Stimulated activated CD8-positive, alpha-beta memory T cell treated with anti-CD3 and anti-CD28 coated beads, Interleukin-4, amount 100 ng/mL, for 24 hours (primary cell): ENCODE data around the gene CEP85L.
A peak's percentile ranks its signal among the peaks of the same experiment; 100 is the strongest.

ENCODE experiments used
- DNase-seq: peaks from one replicate; pipeline ENCODE4 v3.0.0-alpha.2; 2020; ENCODE audit warnings: low read depth

CEP85L gene

GRCh38 chr6:118621799-118622470 is 29.5 kb downstream of the CEP85L start:
- DNase-seq, result no peak

GRCh38 chr6:118620202-118620601 is 31.2 kb downstream of the CEP85L start:
- DNase-seq, result no peak

GRCh38 chr6:118618676-118619377 is 32.6 kb downstream of the CEP85L start:
- peak; percentile 50 for DNase-seq

GRCh38 chr6:118617417-118617816 is 34.0 kb downstream of the CEP85L start:
- no peak for DNase-seq

GRCh38 chr6:118611334-118611733 is 40.1 kb downstream of the CEP85L start:
- no peak for DNase-seq

GRCh38 chr6:118606858-118607257 is 44.5 kb downstream of the CEP85L start:
- no peak for DNase-seq

GRCh38 chr6:118606268-118606667 is 45.1 kb downstream of the CEP85L start:
- DNase-seq, result no peak

- no peak for DNase-seq
Observed at GRCh38 chr6:118603372-118603771, 48.0 kb downstream of the CEP85L start.

- no peak for DNase-seq
Observed at GRCh38 chr6:118602300-118602699, 49.1 kb downstream of the CEP85L start.

- no peak for DNase-seq
Observed at GRCh38 chr6:118598324-118598723, 53.1 kb downstream of the CEP85L start.

- no peak for DNase-seq
Observed at GRCh38 chr6:118597636-118598035, 53.8 kb downstream of the CEP85L start.

GRCh38 chr6:118596774-118597320 is 54.5 kb downstream of the CEP85L start:
- DNase-seq, result no peak

- DNase-seq, result no peak
Observed at GRCh38 chr6:118594877-118595276, 56.5 kb downstream of the CEP85L start.

- no peak for DNase-seq
Observed at GRCh38 chr6:118591897-118592296, 59.5 kb downstream of the CEP85L start.

- DNase-seq, result no peak
Observed at GRCh38 chr6:118589649-118590365, 61.6 kb downstream of the CEP85L start.

- DNase-seq, result no peak
Observed at GRCh38 chr6:118589186-118589585, 62.2 kb downstream of the CEP85L start.

GRCh38 chr6:118588626-118589025 is 62.8 kb downstream of the CEP85L start:
- no peak for DNase-seq

- no peak for DNase-seq
Observed at GRCh38 chr6:118586746-118587485, 64.5 kb downstream of the CEP85L start.

- DNase-seq, result no peak
Observed at GRCh38 chr6:118584911-118585310, 66.5 kb downstream of the CEP85L start.

- DNase-seq, result no peak
Observed at GRCh38 chr6:118581489-118581959, 69.9 kb downstream of the CEP85L start.

GRCh38 chr6:118580585-118581419 is 70.6 kb downstream of the CEP85L start:
- DNase-seq, result no peak
